ENCODE results near the gene SLC25A21.
"Not testable (repeated sequence)": the region's sequence is repeated elsewhere in the genome, so short reads cannot be mapped to it uniquely, and the experiment has no call there.

Gene SLC25A21

DNA sequence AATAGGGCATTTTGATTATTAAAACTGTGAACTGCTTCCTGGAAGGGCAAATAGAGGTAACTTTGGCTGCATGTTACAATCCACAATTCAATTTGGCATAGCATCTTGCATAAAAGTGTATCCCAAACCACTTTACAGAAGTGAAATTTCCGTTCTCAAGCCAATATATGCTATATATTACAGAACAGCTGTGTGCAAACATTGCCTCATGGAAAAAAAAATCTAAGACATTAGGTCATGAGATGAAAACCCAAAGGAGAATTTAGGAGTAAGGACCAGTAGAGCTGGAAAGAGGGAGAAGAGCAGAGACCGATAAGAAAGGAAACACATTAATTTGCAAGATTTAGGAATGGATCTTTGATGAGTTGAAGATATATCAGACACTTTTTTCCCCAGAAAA, 271.6 kb downstream of the SLC25A21 start:
- no peak for DNase-seq (ENCODE audit: low read depth)
- in situ Hi-C loops (cut with HindIII; ENCODE audit: low sequenced_read_pairs) = no loop called here
- TF ChIP-seq, protein P1, sequence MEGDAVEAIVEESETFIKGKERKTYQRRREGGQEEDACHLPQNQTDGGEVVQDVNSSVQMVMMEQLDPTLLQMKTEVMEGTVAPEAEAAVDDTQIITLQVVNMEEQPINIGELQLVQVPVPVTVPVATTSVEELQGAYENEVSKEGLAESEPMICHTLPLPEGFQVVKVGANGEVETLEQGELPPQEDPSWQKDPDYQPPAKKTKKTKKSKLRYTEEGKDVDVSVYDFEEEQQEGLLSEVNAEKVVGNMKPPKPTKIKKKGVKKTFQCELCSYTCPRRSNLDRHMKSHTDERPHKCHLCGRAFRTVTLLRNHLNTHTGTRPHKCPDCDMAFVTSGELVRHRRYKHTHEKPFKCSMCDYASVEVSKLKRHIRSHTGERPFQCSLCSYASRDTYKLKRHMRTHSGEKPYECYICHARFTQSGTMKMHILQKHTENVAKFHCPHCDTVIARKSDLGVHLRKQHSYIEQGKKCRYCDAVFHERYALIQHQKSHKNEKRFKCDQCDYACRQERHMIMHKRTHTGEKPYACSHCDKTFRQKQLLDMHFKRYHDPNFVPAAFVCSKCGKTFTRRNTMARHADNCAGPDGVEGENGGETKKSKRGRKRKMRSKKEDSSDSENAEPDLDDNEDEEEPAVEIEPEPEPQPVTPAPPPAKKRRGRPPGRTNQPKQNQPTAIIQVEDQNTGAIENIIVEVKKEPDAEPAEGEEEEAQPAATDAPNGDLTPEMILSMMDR (IDR thresholded peaks at IDR 0.05; ENCODE audit: low read depth, low read length, missing control alignments) = no peak
- H3K4me3 ChIP-seq (ENCODE audit: low read depth, low read length) = no peak overlapping the region

DNA sequence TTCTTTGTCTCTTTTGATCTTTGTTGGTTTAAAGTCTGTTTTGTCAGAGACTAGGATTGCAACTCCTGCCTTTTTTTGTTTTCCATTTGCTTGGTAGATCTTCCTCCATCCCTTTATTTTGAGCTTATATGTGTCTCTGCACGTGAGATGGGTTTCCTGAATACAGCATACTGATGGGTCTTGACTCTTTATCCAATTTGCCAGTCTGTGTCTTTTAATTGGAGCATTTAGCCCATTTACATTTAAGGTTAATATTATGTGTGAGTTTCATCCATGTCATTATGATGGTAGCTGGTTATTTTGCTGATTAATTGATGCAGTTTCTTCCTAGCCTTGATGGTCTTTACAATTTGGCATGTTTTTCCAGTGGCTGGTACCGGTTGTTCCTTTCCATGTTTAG, 276.1 kb downstream of the SLC25A21 start:
- DNase-seq (ENCODE audit: low read depth); H3K4me3 ChIP-seq (ENCODE audit: low read depth, low read length); in situ Hi-C loops (cut with HindIII; ENCODE audit: low sequenced_read_pairs): not testable (repeated sequence)

DNA sequence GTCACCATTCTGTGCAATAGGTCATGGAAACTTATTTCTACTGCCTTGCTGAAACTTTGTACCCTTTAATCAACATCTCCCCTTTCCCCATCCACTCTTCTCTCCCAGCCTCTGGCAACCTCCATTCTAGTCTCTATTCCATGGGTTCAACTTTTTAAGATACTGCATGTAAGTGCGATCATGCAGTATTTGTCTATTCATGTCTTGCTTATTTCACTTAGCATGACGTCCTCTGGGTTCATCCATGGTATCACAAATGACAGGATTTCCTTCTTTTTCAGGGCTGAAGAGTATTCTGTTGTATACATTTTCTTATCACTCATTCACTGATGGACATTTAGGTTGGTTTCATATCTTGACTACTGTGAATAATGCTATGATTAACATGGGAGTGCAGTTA, 288.4 kb downstream of the SLC25A21 start:
- in situ Hi-C loops (cut with HindIII; ENCODE audit: low sequenced_read_pairs) = no loop called here
- TF ChIP-seq, protein P1 (IDR thresholded peaks at IDR 0.05; ENCODE audit: low read depth, low read length, missing control alignments) = no peak
- DNase-seq (ENCODE audit: low read depth) = no peak
- no peak overlapping the region for H3K4me3 ChIP-seq (ENCODE audit: low read depth, low read length)

DNA sequence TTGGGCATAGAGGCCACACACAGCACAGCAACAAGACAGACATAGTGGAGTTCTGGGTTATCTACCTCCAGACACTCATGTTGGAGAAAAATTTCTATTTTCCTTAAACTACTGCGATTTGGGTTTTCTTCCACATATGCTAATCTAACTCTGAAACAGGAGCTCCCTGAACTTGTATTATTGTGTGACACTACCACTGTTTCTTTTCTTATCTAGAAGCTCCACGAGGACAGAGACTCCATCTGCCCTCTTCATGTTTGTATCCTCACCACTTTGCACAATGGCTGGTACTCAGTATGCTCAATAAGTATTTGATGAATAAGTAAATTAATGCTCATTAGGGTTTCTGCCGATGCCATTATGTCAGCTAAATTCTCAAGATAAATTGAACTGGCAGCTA, 292.1 kb downstream of the SLC25A21 start:
- no peak overlapping the region for H3K4me3 ChIP-seq (ENCODE audit: low read depth, low read length)
- TF ChIP-seq, protein P1 (IDR thresholded peaks at IDR 0.05; ENCODE audit: low read depth, low read length, missing control alignments) = no peak
- in situ Hi-C loops (cut with HindIII; ENCODE audit: low sequenced_read_pairs) = no loop called here
- no peak for DNase-seq (ENCODE audit: low read depth)

DNA sequence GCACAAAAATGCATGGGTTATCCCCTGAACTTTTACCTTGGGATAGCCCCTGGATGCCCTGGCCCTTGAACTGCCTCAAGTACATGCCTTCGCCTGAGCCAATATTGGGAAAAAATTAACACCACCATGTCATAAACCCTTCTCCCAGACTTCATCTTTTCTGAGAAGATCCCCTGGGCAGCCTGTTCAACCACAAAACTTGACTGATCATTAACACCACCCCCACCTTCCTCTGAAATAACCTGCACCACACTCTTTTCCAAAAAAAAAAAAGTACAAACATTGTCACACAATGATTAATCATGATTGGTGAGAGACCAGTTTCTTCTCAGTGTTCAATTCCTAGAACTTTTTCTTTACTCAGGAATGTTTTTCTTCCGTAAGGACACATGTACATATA, 292.8 kb downstream of the SLC25A21 start:
- in situ Hi-C loops (cut with HindIII; ENCODE audit: low sequenced_read_pairs) = no loop called here
- DNase-seq (ENCODE audit: low read depth) = no peak
- TF ChIP-seq, protein P1 (IDR thresholded peaks at IDR 0.05; ENCODE audit: low read depth, low read length, missing control alignments) = no peak
- no peak overlapping the region for H3K4me3 ChIP-seq (ENCODE audit: low read depth, low read length)

DNA sequence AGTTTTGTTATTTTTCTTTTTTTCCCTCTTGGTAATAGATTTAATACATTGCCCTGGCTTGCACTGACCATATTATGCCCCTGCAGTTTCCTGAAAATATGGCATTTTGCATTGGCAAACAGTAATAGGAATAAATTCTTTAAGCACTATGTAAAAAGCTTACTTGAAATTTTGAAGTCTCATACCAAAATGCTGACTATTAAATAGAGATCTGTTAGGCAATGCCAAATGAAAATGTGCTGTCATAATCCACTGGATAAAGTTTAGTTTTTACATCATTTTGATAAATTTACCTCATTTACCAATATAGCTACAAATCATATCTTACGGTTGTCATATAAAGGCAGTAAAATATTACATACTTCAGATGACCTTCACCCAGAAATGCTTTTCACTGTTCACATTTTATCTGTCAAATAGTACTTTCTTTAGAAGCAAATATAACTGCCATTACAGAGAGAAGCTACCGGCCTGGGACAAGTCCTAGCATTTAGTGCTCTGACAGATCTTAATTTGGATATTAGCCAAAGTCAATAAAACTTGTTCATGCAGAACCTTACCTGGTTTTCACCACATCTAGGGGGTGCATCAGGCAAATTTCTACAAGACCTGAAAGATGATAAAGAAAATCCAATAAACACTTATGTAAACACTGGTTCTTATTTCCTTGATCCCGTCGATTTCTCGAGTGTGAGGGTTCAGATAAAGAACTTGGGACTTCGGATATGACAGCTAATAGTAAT, 297.8 kb downstream of the SLC25A21 start:
- no peak overlapping the region for H3K4me3 ChIP-seq (ENCODE audit: low read depth, low read length)
- TF ChIP-seq, protein P1 (IDR thresholded peaks at IDR 0.05; ENCODE audit: low read depth, low read length, missing control alignments) = no peak
- DNase-seq (ENCODE audit: low read depth) = no peak
- in situ Hi-C loops (cut with HindIII; ENCODE audit: low sequenced_read_pairs) = no loop called here

DNA sequence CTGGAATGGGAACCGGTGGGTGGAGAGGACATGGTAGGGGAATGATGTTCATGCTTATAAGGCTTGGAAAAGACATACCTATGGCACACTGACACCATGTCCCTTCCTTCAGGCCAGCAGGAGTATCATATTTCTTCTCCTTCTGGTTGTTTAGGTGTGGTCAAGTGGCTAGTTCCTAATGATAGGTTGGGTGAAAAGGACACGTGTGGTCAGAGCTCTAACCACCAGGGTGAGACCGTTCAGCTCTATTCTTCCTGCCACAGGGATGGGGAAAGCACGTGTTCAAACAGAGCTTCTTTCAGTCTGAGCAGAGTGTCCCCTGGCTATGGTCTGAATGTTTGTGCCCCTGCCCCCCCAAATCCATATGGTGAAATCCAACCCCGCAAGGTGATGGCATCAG, 301.6 kb downstream of the SLC25A21 start:
- in situ Hi-C loops (cut with HindIII; ENCODE audit: low sequenced_read_pairs) = no loop called here
- no peak for DNase-seq (ENCODE audit: low read depth)
- TF ChIP-seq, protein P1 (IDR thresholded peaks at IDR 0.05; ENCODE audit: low read depth, low read length, missing control alignments) = no peak
- H3K4me3 ChIP-seq (ENCODE audit: low read depth, low read length) = no peak overlapping the region

All from astrocyte of the cerebellum (primary cell).